B cell (primary cell): ENCODE data around the gene SLC22A12. TPM values are rescaled to one million over a fixed set of nuclear protein-coding genes. Genes with fewer than 3 reads are reported as not detected.

Experiments used
- ATAC-seq: fragments of 200-7000 bp; cut with Tn5 transposase; one replicate; pipeline ENCODE4 v1.10.0; 2021; ENCODE audit warnings: low read depth, mild to moderate bottlenecking, moderate number of reproducible peaks, moderate library complexity
- CTCF ChIA-PET: fragments of 350-600 bp; sonication (Branson Sonifier 250); formaldehyde crosslinking; loops from one replicate; lab custom pipeline; 2021; ENCODE audit warnings: antibody characterized with exemption, inconsistent platforms; lab: Charles Lee
- POLR2A ChIA-PET: fragments of 350-600 bp; sonication (Branson Sonifier 250); formaldehyde crosslinking; loops from one replicate; lab custom pipeline; 2021; ENCODE audit warnings: antibody characterized with exemption; lab: Charles Lee
- DNase-seq: peaks from one replicate; pipeline ENCODE4 v3.0.0; 2013
- H2AFZ ChIP-seq: 2 replicates; pipeline ENCODE4 v1.6.1; 2012; ENCODE audit warnings: mild to moderate bottlenecking, low read depth, low read length; ENCODE audit not compliant: insufficient read depth, poor library complexity, severe bottlenecking
- H3K27ac ChIP-seq, 2 donors: 1 replicate in 1 of 2; 2 replicates in 1 of 2; pipeline ENCODE4 v1.5.1; 2012 to 2013; ENCODE audit warnings: low read length in 2 of 2, mild to moderate bottlenecking in 2 of 2, moderate library complexity in 1 of 2
- H3K27me3 ChIP-seq, 4 experiments: fragments of 200-600 bp in 1 of 4; sonication (generic) in 1 of 4; replicated peaks in 1 of 4; 1 replicate in 2 of 4; 2 replicates in 2 of 4; pipeline versions ENCODE4 v1.6.1 to v1.7.0; 2013 to 2016; ENCODE audit warnings: low read length in 3 of 4, mild to moderate bottlenecking in 2 of 4, mixed read lengths in 1 of 4, moderate library complexity in 1 of 4; ENCODE audit not compliant: insufficient read depth in 4 of 4, control insufficient read depth in 3 of 4; ENCODE audit errors: control extremely low read depth in 1 of 4
- H3K36me3 ChIP-seq, 2 experiments: replicated peaks in 1 of 2; 1 replicate in 1 of 2; 2 replicates in 1 of 2; pipeline versions ENCODE4 v1.6.1 to v1.7.1; 2013; ENCODE audit warnings: low read length in 1 of 2; ENCODE audit not compliant: insufficient read depth in 2 of 2, control insufficient read depth in 1 of 2; ENCODE audit errors: control extremely low read depth in 1 of 2, extremely low read depth in 1 of 2
- H3K4me1 ChIP-seq, 2 donors: fragments of 200-600 bp in 1 of 2; sonication (generic) in 1 of 2; 1 replicate in 1 of 2; 2 replicates in 1 of 2; pipeline versions ENCODE4 v1.5.1 to v1.6.1; 2013 to 2017; ENCODE audit warnings: low read length in 2 of 2; ENCODE audit not compliant: control insufficient read depth in 2 of 2, insufficient read depth in 2 of 2
- H3K4me2 ChIP-seq: replicated peaks from 2 replicates; pipeline ENCODE3; 2012; ENCODE audit warnings: mild to moderate bottlenecking, low read depth, low read length; ENCODE audit not compliant: poor library complexity, severe bottlenecking
- H3K4me3 ChIP-seq, 5 experiments: fragments of 200-600 bp in 1 of 5; sonication (generic) in 1 of 5; 1 replicate in 3 of 5; 2 replicates in 2 of 5; pipeline versions ENCODE4 v1.5.1 to v1.7.0; 2011 to 2016; ENCODE audit warnings: low read length in 4 of 5, mild to moderate bottlenecking in 4 of 5, low read depth in 2 of 5, control low read depth in 1 of 5, moderate library complexity in 1 of 5; ENCODE audit not compliant: insufficient read depth in 1 of 5; ENCODE audit errors: control extremely low read depth in 1 of 5, extremely low read depth in 1 of 5
- H3K79me2 ChIP-seq: fragments of 200-600 bp; sonication (generic); one replicate; pipeline ENCODE4 v1.6.0; 2016; ENCODE audit warnings: low read length; ENCODE audit not compliant: control insufficient read depth, insufficient read depth
- H3K9ac ChIP-seq: fragments of 200-600 bp; sonication (generic); 2 replicates; pipeline ENCODE4 v1.6.1; 2017; ENCODE audit warnings: mild to moderate bottlenecking, low read length, moderate library complexity
- H3K9me3 ChIP-seq, 3 donors: one replicate each; pipeline versions ENCODE4 v1.6.1 to v1.7.1; 2013; ENCODE audit warnings: low read length in 2 of 3; ENCODE audit not compliant: control insufficient read depth in 2 of 3, insufficient read depth in 1 of 3; ENCODE audit errors: control extremely low read depth in 1 of 3
- H4K20me1 ChIP-seq: 2 replicates; pipeline ENCODE4 v1.6.0; 2012; ENCODE audit warnings: mild to moderate bottlenecking, low read length; ENCODE audit not compliant: insufficient read depth, control insufficient read depth, poor library complexity, severe bottlenecking
- H3K27ac Mint-ChIP-seq: one replicate; pipeline ENCODE4 v1.8.0; 2021; ENCODE audit warnings: mixed read lengths
- H3K27me3 Mint-ChIP-seq: one replicate; pipeline ENCODE4 v1.8.0; 2021; ENCODE audit warnings: mixed read lengths
- H3K4me1 Mint-ChIP-seq: one replicate; pipeline ENCODE4 v1.8.0; 2021; ENCODE audit warnings: mixed read lengths
- H3K4me3 Mint-ChIP-seq: one replicate; pipeline ENCODE4 v1.8.0; 2021; ENCODE audit warnings: mixed read lengths
- H3K9me3 Mint-ChIP-seq: one replicate; pipeline ENCODE4 v1.8.0; 2022; ENCODE audit warnings: mixed read lengths; ENCODE audit not compliant: insufficient read depth
- CTCF ChIP-seq: fragments of 200-600 bp; IDR thresholded peaks from one replicate; pipeline ENCODE4 v1.8.0; 2022; ENCODE audit warnings: antibody characterized with exemption, mild to moderate bottlenecking
- EZH2 ChIP-seq: IDR thresholded peaks from 2 replicates; pipeline ENCODE4 v1.6.1; 2012; ENCODE audit warnings: borderline replicate concordance, low read depth, mild to moderate bottlenecking, moderate library complexity, low read length; ENCODE audit not compliant: insufficient read depth, poor library complexity, severe bottlenecking
- WGBS: methylation state at CpG from one replicate; pipeline ENCODE4 v1.1.5; 2013; ENCODE audit warnings: missing lambda C conversion rate; ENCODE audit not compliant: insufficient coverage; 5-methylcytosine and 5-hydroxymethylcytosine counted together
- intact Hi-C: fragments of 100-400 bp; cut with micrococcal nuclease; formaldehyde crosslinking; loops from one replicate; pipeline ENCODE4 v1.10.0; 2022
- polyA plus RNA-seq: library from polyadenylated mRNA; depleted of rRNA; stranded (reverse); fragments of >200 nt; gene quantifications from 2 replicates; pipeline ENCODE4 v1.2.3, GENCODE V29; 2012
- total RNA-seq, 2 donors: library from RNA; stranded (reverse); fragments of 120-200 nt in 1 of 2; gene quantifications; 1 replicate in 1 of 2; 2 replicates in 1 of 2; pipeline versions ENCODE4 v1.2.3 to v1.2.4, GENCODE V29; 2013 to 2022

Gene SLC22A12
- total and polyA plus RNA-seq, 2 donors (not counting 1 experiment from before 2014, with no cell fraction given), result not detected

- no peak overlapping the region for H3K4me3 ChIP-seq
- intact Hi-C loops, result no loop called here
- TF ChIP-seq CTCF, result no peak
- TF ChIP-seq EZH2, result no peak
- Mint-ChIP-seq H3K9me3 (no peaks in the 10 kb centered on the region), H3K27ac (no peak overlapping the region), H3K4me3 (no peak overlapping the region), H3K27me3 (peaks cover 11% of the 10 kb centered on the region), H3K4me1 (peaks cover 7% of the 10 kb centered on the region)
- no peak for DNase-seq
- no peaks in the 10 kb centered on the region for H3K27me3 ChIP-seq
- H4K20me1 ChIP-seq, result no peaks in the 10 kb centered on the region
- H3K9ac ChIP-seq, result no peak overlapping the region
- H3K79me2 ChIP-seq, result no peaks in the 10 kb centered on the region
- WGBS, result 95% methylated on average over 26 of the region's 26 CpGs
- no peak for ATAC-seq
- no peak overlapping the region for H3K4me2 ChIP-seq
- H3K27ac ChIP-seq, result no peak overlapping the region
- no peaks in the 10 kb centered on the region for H3K9me3 ChIP-seq
- no peak overlapping the region for H2AFZ ChIP-seq
- H3K4me1 ChIP-seq, result peaks cover 12 to 19% of the 10 kb centered on the region in 2 donors
- ChIA-PET POLR2A (no interaction called here), CTCF (no interaction called here)
- H3K36me3 ChIP-seq, result no peaks in the 10 kb centered on the region
Measured at GRCh38 chr11:64556044-64556720, 34.8 kb upstream of the SLC22A12 start.

DNA sequence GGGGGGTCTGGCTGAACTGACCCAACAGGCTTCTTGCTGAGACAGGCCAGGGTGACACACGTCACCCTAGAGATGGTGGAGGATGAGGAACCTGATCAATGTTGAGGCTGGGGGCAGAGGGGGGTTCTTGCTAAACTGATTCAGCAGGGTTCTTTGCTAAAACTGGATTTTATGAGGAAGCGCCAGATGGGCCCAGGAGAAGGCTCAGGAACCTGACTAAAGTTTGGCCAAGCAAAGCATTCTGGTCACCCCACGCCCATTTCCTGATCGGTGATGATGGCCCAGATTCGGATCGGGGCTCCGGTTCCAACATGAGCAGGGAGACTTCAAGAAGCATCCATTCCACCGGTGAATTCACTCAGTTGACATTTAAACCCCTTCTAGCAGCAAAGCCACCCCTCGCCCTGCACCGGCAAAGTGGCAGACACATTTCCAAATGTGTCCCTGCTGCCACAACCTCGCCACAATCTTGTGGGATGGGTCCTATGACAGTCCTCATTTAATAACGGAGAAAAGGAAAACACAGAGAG lies 34.2 kb upstream of the SLC22A12 start:
- Mint-ChIP-seq H3K9me3 (no peaks in the 10 kb centered on the region), H3K27ac (no peak overlapping the region), H3K27me3 (peaks cover 11% of the 10 kb centered on the region), H3K4me1 (peaks cover 7% of the 10 kb centered on the region), H3K4me3 (no peak overlapping the region)
- ChIA-PET POLR2A (no interaction called here), CTCF (no interaction called here)
- WGBS, result 91% methylated on average over 12 of the region's 12 CpGs
- H3K9me3 ChIP-seq, result no peaks in the 10 kb centered on the region
- H3K9ac ChIP-seq, result no peak overlapping the region
- H3K4me2 ChIP-seq, result no peak overlapping the region
- H3K36me3 ChIP-seq, result no peaks in the 10 kb centered on the region
- H4K20me1 ChIP-seq, result no peaks in the 10 kb centered on the region
- TF ChIP-seq EZH2 (no peak), CTCF (no peak)
- intact Hi-C loops, result no loop called here
- H3K27me3 ChIP-seq, result no peaks in the 10 kb centered on the region
- no peak overlapping the region for H3K4me3 ChIP-seq
- H2AFZ ChIP-seq, result no peak overlapping the region
- ATAC-seq (no peak), DNase-seq (no peak)
- H3K79me2 ChIP-seq, result no peaks in the 10 kb centered on the region
- peaks cover 12 to 19% of the 10 kb centered on the region in 2 donors for H3K4me1 ChIP-seq
- no peak overlapping the region for H3K27ac ChIP-seq
